LNCAP (cell line): ENCODE measurements around the gene PCA3.

ENCODE experiments used
- CTCF ChIP-seq: fragments of 450-650 bp; IDR thresholded peaks from 2 replicates; pipeline ENCODE4 v1.5.1; 2017; ENCODE audit warnings: mild to moderate bottlenecking

Gene PCA3

DNA sequence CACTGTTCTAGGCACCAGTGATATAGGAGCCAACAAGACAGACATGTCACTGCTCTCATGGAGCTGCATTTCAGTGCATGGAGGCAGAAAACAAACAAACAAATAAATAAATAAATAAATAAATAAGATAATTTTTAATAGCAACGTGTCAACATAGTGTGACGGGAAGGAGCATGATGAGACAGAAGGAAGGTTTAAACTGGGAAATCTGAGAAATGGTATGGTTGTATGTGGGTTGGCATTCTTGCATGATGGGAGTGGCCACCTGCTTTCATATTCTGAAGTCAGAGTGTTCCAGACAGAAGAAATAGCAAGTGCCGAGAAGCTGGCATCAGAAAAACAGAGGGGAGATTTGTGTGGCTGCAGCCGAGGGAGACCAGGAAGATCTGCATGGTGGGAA lies at the start of gene PCA3:
Gene PCA3, plus strand, starts transcription at position 301 of the 400 bp plus-strand sequence.
- TF ChIP-seq CTCF, result no peak

DNA sequence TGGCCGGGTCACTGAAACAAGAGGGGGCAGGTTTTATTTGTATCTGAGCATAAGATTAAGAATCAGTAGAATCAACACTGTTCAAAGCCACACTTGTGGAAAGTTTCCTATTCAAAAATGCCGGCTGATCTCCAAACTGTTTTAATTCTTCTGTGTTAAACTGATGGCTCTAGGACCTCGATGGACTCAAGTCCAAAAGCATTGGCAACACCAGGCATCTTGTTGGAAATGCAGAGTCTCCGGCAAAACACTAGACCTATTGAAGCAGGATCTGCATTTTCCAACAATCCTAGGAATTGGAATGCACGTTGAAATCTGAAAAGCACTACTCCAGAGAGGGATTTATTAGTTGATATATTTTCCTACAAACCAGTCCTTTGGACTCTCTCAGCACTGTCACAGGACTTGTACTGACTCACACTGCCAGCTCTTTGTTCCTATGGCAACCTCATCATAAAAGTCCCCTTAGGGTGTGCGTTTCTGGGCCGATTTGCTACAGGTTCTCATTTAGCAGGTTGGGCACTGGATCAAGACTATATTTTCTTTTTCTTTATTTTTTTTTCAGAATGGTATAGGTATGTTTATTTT lies 48.1 kb upstream of the PCA3 start:
- no peak for TF ChIP-seq CTCF

DNA sequence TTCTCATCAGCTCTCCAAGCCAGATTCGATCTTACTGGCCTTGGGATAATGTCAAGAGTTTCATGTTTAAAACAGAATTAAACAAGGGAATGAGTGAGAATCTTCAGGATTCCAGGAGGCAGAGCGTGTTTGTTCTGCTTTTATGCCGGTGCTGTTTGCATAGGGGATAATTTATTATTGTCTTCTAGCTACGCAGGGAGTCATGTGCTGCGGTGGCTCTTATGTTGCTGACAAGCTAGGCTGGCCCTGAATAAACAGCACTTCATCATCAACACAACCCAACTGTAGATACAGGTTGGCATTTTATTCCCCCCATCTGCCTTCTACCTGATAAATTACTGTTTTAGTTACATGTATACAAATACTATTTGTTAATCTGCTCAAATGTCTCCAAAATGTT lies 47.1 kb upstream of the PCA3 start:
- TF ChIP-seq CTCF, result no peak

GRCh38 chr9:76717613-76718012 lies 46.6 kb upstream of the PCA3 start:
- no peak for TF ChIP-seq CTCF

DNA sequence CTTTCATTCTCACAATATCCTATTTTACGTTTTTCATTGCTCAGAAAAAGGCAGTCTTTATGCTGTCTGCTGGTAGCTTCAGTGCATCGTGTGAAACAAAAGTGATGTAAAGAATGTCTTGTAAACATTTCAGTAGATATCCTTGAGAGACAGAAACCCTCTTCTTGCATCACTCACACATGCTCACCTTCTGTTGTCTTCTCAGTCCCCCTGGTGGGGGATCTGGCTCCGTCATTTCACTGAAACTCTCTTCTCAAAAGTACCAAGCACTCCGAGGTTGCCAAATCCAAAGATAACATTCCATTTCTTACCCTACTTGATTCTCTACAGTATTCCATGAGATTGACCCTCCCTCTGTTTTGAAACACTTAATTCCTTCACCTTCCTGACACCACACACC lies 46.1 kb upstream of the PCA3 start:
- no peak for TF ChIP-seq CTCF

DNA sequence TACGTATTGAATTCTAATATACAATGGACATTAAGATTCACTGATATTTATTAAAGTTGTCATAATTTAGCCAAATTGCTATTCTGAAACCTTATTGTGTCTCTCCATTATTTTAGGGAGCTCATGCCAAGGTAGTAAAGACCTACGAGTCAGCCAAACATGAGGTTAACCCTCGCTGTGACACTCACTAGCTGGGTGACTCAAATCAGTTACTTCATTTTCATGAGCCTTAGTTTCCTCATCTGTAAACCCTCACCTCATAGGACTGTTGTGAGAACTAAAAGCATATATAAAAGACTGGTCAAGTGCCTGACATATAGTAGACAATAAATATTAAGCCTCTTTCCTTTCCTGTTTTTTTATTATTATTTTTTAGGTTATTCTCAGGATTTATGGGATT lies 44.0 kb upstream of the PCA3 start:
- no peak for TF ChIP-seq CTCF

DNA sequence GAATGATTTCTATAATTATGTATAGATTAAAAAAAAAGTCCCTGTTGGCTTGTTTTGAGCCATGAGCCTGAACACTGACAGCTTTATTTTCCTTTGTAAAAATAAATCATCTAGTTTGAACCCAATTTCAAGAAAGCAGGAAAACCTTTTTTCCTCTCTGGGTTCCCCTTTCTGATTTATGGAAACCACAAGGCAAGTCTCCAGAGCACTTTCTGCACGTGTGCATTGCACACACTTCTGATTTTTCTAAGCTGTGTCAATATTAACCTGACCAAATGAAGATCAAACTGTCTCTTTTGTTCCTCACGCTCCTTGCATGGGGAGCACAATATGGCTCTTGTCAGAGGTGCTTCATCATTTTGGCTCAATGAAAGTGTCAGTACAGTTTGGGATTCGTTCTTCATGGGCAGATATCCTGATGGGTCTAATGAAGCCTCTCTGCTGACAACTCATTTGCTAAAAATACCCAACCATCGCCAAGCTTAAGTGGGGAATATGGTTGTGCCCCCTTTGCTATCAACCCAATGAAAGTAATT lies 39.2 kb upstream of the PCA3 start:
- no peak for TF ChIP-seq CTCF

GRCh38 chr9:76725885-76726284 lies 38.4 kb upstream of the PCA3 start:
- no peak for TF ChIP-seq CTCF
